ENCODE results near the gene SAMD5.
A peak's percentile ranks its signal among the peaks of the same experiment; 100 is the strongest.

SAMD5 gene

DNA sequence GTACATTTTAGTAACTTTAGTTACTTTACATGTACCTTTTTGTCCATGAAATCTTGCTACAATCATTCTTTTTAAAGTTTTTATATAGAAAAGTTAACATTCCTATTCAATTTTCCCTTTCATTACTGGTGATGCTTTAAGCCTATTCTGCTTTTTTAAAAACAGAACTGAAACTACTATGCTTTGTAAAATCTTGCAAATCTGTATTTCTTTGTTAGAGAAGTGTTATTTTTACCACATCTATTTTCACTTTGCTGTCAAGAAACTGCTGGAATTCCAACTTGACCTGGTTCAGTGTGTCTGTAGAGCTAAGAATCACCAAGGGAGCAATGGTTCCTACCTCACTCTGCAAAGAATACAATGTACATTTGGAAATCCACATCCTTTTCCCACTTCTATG lies 21.8 kb upstream of the SAMD5 start:
- no peak overlapping the region for H3K27ac ChIP-seq
- TF ChIP-seq, protein P1, sequence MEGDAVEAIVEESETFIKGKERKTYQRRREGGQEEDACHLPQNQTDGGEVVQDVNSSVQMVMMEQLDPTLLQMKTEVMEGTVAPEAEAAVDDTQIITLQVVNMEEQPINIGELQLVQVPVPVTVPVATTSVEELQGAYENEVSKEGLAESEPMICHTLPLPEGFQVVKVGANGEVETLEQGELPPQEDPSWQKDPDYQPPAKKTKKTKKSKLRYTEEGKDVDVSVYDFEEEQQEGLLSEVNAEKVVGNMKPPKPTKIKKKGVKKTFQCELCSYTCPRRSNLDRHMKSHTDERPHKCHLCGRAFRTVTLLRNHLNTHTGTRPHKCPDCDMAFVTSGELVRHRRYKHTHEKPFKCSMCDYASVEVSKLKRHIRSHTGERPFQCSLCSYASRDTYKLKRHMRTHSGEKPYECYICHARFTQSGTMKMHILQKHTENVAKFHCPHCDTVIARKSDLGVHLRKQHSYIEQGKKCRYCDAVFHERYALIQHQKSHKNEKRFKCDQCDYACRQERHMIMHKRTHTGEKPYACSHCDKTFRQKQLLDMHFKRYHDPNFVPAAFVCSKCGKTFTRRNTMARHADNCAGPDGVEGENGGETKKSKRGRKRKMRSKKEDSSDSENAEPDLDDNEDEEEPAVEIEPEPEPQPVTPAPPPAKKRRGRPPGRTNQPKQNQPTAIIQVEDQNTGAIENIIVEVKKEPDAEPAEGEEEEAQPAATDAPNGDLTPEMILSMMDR (conservative IDR thresholded peaks at IDR 0.05): no peak

DNA sequence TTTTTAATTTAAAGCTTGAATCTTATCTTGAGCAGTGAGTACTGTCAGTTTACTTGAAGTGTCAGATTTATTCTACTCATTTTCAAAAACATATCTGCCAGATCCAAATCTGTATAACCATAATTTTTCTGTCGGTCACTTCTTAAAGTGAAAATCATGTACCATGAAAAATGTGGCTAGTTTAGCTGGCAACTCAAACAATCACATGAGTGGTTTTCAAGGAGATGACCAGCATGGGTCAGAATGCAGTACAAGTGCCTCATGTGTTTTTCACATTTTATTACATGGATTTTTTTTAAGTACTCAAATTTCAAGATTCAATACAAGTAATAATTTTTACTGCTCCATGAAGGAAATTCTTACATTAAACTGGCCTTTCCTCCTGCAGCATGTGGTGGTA lies 11.0 kb upstream of the SAMD5 start:
- no peak overlapping the region for H3K27ac ChIP-seq
- TF ChIP-seq, protein P1 (conservative IDR thresholded peaks at IDR 0.05): no peak

DNA sequence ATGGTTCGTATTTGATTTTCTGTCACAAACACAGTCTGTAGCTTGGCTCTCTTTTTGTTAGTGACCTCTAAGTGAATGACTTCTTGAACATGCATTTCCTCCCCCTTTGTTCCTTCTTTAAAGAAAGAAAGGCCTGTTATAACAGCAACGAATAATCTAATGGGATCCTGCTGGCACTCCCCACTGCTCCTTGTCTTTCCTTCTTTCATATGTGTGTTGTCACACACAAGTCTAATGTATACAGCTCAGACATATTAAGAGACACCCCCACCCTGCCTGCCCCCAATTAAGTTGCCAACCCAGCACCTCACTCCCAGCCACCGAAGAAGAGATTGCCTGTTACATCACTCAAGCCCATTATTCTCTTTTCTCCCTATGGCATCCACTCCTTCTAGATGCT lies 4.9 kb upstream of the SAMD5 start:
- TF ChIP-seq, protein P1 (conservative IDR thresholded peaks at IDR 0.05): no peak
- H3K27ac ChIP-seq: no peak overlapping the region

DNA sequence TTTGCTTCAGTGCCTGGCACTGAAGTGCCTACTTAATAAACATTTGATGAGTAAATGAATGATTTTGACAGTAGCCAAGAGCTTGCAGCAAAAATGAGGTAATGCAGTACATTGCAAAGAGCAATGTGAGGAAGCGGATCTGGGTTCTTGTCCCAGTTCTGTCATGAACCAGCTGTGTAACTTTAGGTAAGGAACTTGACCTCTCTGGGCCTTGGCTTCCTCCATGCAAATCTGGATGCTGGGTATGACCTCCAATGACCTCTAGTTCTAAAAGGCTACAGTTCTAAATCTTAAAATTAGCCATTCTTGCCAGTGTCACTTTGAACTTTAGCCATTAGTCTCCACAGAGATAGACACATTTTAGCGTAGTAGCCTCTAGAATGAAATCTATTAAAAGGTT lies 3.6 kb upstream of the SAMD5 start:
- TF ChIP-seq, protein P1 (conservative IDR thresholded peaks at IDR 0.05): no peak
- no peak overlapping the region for H3K27ac ChIP-seq

DNA sequence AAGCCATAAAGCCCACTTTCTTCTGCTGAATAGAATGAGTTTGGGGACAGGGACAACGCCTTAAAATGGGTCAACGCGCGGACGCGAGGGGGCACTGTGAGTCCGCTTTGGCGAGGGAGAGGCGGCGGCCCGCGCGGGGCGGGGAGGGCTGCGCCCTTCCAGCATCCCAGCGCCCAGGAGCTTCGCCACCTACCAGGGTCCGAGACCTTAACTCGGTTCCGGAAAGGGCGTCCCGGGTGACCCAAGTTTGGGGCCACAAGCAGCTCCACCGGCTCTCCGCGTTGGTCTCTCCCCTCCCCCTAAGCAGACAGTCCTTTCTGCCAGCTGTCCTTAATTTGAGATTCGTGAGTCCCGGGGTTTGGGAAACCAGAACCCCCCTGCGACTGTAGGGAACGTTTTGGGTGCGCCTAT lies 1.8 kb upstream of the SAMD5 start:
- H3K27ac ChIP-seq: peak overlapping the region; percentile 79; the same call in 1 of the 2 replicates
- TF ChIP-seq, protein P1 (conservative IDR thresholded peaks at IDR 0.05): peak; percentile 93

DNA sequence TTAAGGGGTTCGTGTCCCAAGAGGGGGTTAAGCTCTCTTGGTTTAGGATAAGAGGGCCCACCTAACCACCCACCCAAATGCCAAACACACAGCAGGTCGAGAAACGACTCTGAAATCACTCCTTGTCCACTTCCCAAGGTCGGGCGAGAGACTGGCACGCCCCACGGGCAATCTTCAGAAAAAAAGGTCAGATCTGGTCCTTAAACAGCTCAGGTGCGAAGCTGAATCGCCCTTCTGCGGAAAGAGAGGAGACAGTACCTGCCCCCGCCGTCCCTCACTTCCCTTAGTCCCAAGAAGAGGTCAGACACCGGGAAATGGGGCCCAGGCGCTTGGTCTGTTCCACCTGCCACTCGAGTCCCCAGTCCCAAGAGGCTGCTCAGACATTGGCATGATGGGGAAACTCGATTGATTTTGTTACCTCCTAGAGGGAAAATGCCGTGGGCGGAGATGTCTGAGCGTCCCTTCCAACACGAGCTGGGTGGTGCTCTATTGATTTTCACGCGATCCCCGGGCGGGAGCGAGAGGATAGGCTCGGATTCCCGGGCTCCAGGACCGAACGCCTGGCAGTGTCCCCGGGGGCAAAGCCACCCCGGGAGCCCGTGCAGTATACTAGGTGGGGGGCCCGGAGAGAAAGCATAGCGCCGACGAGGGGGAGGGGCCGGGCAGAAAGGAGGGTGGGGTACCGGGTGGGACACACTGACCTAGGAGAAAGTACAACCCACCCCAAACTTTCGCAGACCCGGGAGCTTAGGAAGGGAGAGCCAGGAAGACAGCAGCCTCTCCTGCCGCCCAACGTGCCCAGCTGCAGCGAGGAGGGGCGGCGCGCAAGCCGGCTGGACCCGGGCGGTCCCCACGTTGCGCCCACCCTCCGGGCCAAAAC lies 1.1 kb upstream of the SAMD5 start:
- H3K27ac ChIP-seq: peak overlapping the region; percentile 79

DNA sequence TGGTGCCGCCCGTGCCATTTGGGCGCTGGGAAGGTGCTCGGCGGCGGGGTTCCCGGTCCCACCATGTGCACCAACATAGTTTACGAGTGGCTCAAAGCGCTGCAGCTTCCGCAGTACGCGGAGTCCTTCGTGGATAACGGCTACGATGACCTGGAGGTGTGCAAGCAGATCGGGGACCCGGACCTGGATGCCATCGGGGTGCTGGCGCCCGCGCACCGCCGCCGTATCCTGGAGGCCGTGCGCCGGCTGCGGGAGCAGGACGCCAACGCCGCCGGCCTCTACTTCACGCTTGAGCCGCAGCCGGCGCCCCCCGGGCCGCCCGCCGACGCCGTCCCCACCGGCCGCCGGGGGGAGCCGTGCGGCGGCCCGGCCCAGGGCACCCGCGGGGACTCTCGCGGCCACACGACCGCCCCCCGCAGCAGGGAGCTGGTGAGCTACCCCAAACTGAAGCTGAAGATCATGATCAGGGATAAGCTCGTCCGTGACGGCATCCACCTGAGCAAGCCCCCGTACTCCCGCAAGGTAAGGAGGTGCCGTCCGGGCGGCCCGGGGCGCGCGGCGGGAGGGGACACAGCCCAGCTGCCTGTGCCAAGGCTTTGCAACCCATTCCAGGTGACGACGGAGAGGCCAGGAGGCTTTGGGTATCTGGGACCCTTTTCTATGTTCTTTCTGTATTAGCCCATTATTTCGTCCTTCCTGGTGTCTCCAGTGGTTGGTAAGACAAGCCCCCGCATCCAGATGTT lies 547 bp downstream of the SAMD5 start:
- H3K27ac ChIP-seq: peak overlapping the region; percentile 79
- TF ChIP-seq, protein P1 (conservative IDR thresholded peaks at IDR 0.05): peak; percentile 48

More for the DNA sequence above, 1.1 kb upstream of the SAMD5 start:
- TF ChIP-seq, protein P1 (conservative IDR thresholded peaks at IDR 0.05): no peak

Data from VCaP (cell line).